Osteoblast (primary cell): Measurements from ENCODE around the gene HES1. TPM values are rescaled to one million over a fixed set of nuclear protein-coding genes. Genes with fewer than 3 reads are reported as not detected.

Source experiments
- DNase-seq: peaks from one replicate; pipeline ENCODE4 v3.0.0; 2011; ENCODE audit warnings: low spot score, mixed read lengths; ENCODE audit not compliant: insufficient read length; ENCODE audit errors: missing footprints
- H2AFZ ChIP-seq: 2 replicates; pipeline ENCODE4 v1.6.0; 2011; ENCODE audit warnings: mild to moderate bottlenecking, low read length
- H3K27ac ChIP-seq: 2 replicates; pipeline ENCODE4 v1.5.1; 2011; ENCODE audit warnings: mild to moderate bottlenecking, low read depth, low read length, moderate library complexity
- H3K27me3 ChIP-seq: 2 replicates; pipeline ENCODE4 v1.6.0; 2012; ENCODE audit warnings: mild to moderate bottlenecking, control low read depth, inconsistent platforms, low read length, moderate library complexity; ENCODE audit not compliant: insufficient read depth
- H3K36me3 ChIP-seq: 2 replicates; pipeline ENCODE4 v1.5.1; 2011; ENCODE audit warnings: mild to moderate bottlenecking, low read length, control low read depth, moderate library complexity; ENCODE audit not compliant: insufficient read depth
- H3K4me1 ChIP-seq: 2 replicates; pipeline ENCODE4 v1.5.1; 2011; ENCODE audit warnings: mild to moderate bottlenecking, low read length, control low read depth, moderate library complexity; ENCODE audit not compliant: insufficient read depth
- H3K4me2 ChIP-seq: 2 replicates; pipeline ENCODE4 v1.6.0; 2011; ENCODE audit warnings: mild to moderate bottlenecking, low read length; ENCODE audit not compliant: insufficient read depth
- H3K4me3 ChIP-seq: fragments of 200-600 bp; sonication (generic); 3 replicates; pipeline ENCODE4 v1.5.1; 2012; ENCODE audit warnings: mild to moderate bottlenecking, low read length, inconsistent platforms; ENCODE audit not compliant: insufficient read depth
- H3K79me2 ChIP-seq: 2 replicates; pipeline ENCODE4 v1.6.0; 2012; ENCODE audit warnings: mild to moderate bottlenecking, low read length, control low read depth, inconsistent platforms; ENCODE audit not compliant: insufficient read depth
- H3K9me3 ChIP-seq: 2 replicates; pipeline ENCODE4 v1.5.1; 2011; ENCODE audit warnings: low read depth, low read length, control low read depth
- H4K20me1 ChIP-seq: 2 replicates; pipeline ENCODE4 v1.6.0; 2012; ENCODE audit warnings: mild to moderate bottlenecking, low read length, control low read depth; ENCODE audit not compliant: insufficient read depth
- total RNA-seq: library from RNA; depleted of rRNA; stranded (reverse); fragments of >200 nt; gene quantifications from 2 replicates; pipeline ENCODE4 v1.2.3, GENCODE V29; 2012
- TF ChIP-seq, protein P1 (sequence below): IDR thresholded peaks from 2 replicates; pipeline ENCODE4 v1.5.1; 2011; ENCODE audit warnings: mild to moderate bottlenecking, low read depth, low read length, moderate library complexity; ENCODE audit errors: extremely low read depth

The HES1 gene
- total RNA-seq, 1 donor: 4.7 TPM

DNA sequence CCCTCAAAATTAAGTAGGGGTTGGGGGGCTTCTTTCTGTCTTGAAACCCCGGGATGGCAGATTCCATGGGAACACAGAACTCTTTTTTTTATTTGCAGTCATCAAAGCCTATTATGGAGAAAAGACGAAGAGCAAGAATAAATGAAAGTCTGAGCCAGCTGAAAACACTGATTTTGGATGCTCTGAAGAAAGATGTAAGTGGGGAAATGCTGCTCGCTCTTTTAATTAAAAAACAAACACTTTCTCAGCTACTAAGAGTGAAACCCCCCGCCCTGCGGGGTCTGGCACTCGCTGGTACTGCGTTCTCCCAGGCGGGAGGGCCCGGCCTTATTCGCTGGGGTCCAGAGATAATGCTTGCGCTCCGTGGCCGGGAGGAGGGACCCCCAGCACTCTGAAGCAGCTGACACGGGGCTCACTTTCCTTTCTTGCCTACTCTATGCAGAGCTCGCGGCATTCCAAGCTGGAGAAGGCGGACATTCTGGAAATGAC lies 615 bp downstream of the HES1 start:
- peak; percentile 81 for DNase-seq
- no peak overlapping the region for H2AFZ ChIP-seq
- H4K20me1 ChIP-seq: no peaks in the 10 kb centered on the region
- TF ChIP-seq, protein P1, sequence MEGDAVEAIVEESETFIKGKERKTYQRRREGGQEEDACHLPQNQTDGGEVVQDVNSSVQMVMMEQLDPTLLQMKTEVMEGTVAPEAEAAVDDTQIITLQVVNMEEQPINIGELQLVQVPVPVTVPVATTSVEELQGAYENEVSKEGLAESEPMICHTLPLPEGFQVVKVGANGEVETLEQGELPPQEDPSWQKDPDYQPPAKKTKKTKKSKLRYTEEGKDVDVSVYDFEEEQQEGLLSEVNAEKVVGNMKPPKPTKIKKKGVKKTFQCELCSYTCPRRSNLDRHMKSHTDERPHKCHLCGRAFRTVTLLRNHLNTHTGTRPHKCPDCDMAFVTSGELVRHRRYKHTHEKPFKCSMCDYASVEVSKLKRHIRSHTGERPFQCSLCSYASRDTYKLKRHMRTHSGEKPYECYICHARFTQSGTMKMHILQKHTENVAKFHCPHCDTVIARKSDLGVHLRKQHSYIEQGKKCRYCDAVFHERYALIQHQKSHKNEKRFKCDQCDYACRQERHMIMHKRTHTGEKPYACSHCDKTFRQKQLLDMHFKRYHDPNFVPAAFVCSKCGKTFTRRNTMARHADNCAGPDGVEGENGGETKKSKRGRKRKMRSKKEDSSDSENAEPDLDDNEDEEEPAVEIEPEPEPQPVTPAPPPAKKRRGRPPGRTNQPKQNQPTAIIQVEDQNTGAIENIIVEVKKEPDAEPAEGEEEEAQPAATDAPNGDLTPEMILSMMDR: no peak
- no peaks in the 10 kb centered on the region for H3K9me3 ChIP-seq
- peak overlapping the region; percentile 80 for H3K4me3 ChIP-seq
- H3K36me3 ChIP-seq: no peaks in the 10 kb centered on the region
- H3K27ac ChIP-seq: peak overlapping the region; percentile 98
- peaks cover 2% of the 10 kb centered on the region for H3K79me2 ChIP-seq
- H3K27me3 ChIP-seq: no peaks in the 10 kb centered on the region
- peaks cover 36% of the 10 kb centered on the region for H3K4me1 ChIP-seq
- peak overlapping the region; percentile 95 for H3K4me2 ChIP-seq

DNA sequence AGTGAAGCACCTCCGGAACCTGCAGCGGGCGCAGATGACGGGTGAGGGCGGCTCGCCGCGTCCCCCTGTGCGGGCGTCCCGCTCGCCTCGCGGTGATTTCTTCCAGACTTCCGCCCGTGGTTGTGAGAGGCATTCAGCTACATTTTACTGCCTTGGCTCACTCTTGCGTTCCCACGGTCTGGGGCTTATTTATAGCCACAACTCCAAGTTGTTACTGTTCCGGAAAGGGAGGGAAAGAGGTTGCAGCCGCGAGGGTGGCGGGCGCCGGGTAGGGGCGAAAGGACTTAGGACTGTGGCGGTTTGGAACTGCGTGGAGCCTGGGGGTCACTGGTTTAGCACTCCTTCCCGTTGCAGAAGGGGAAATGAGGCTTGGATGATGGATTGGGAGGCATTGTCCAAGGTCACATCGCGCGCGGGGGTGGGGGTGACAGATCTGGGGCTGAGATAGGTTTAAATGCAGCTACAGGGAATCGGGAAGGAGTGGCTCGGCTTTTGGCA lies 1.1 kb downstream of the HES1 start:
- Histone ChIP-seq H3K4me2 (peak overlapping the region; percentile 95), H3K4me3 (peak overlapping the region; percentile 80), H3K36me3 (no peaks in the 10 kb centered on the region), H3K27me3 (no peaks in the 10 kb centered on the region), H3K27ac (peak overlapping the region; percentile 98), H2AFZ (peak overlapping the region; percentile 63), H3K9me3 (no peaks in the 10 kb centered on the region), H3K4me1 (peaks cover 41% of the 10 kb centered on the region), H3K79me2 (peaks cover 2% of the 10 kb centered on the region), H4K20me1 (no peaks in the 10 kb centered on the region)
- DNase-seq: peak; percentile 92
- TF ChIP-seq, protein P1: no peak

DNA sequence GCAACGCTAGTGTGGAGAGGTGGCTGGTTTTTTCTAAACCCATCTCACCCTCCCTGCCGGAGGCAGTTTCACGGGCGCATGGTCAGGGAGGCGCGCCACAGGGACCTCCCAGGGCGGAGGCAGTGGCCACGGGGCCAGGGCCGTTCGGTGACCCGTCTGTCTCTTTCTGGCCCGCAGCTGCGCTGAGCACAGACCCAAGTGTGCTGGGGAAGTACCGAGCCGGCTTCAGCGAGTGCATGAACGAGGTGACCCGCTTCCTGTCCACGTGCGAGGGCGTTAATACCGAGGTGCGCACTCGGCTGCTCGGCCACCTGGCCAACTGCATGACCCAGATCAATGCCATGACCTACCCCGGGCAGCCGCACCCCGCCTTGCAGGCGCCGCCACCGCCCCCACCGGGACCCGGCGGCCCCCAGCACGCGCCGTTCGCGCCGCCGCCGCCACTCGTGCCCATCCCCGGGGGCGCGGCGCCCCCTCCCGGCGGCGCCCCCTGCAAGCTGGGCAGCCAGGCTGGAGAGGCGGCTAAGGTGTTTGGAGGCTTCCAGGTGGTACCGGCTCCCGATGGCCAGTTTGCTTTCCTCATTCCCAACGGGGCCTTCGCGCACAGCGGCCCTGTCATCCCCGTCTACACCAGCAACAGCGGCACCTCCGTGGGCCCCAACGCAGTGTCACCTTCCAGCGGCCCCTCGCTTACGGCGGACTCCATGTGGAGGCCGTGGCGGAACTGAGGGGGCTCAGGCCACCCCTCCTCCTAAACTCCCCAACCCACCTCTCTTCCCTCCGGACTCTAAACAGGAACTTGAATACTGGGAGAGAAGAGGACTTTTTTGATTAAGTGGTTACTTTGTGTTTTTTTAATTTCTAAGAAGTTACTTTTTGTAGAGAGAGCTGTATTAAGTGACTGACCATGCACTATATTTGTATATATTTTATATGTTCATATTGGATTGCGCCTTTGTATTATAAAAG lies 1.8 kb downstream of the HES1 start:
- Histone ChIP-seq H3K9me3 (no peaks in the 10 kb centered on the region), H3K27ac (peak overlapping the region; percentile 98), H2AFZ (no peak overlapping the region), H3K36me3 (no peaks in the 10 kb centered on the region), H4K20me1 (no peaks in the 10 kb centered on the region), H3K4me3 (peak overlapping the region; percentile 80), H3K4me2 (peak overlapping the region; percentile 95), H3K27me3 (no peaks in the 10 kb centered on the region), H3K79me2 (peaks cover 2% of the 10 kb centered on the region), H3K4me1 (peaks cover 48% of the 10 kb centered on the region)
- TF ChIP-seq, protein P1: no peak
- peak; percentile 94 for DNase-seq

DNA sequence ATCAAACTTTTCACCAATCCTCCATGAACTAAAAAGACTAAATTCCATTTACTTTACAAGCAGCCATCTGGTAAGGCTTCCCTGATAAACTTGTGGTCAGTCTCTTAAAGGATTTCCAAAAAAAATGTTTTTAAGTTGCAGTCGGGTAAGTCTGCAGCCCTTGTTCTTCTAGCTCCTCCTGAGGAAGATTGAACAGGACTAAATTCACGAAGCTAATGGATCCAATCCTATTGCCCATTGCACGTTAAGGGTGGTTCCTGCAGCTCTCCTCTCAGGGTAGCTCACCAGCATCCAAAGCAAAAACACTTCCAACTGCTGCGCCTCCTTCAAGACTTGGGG lies 2.8 kb downstream of the HES1 start:
- peak overlapping the region; percentile 95 for H3K4me2 ChIP-seq
- no peaks in the 10 kb centered on the region for H3K36me3 ChIP-seq
- no peak overlapping the region for H2AFZ ChIP-seq
- H4K20me1 ChIP-seq: no peaks in the 10 kb centered on the region
- no peaks in the 10 kb centered on the region for H3K9me3 ChIP-seq
- peaks cover 2% of the 10 kb centered on the region for H3K79me2 ChIP-seq
- H3K4me1 ChIP-seq: peaks cover 42% of the 10 kb centered on the region
- H3K27ac ChIP-seq: peak overlapping the region; percentile 98
- TF ChIP-seq, protein P1: no peak
- H3K4me3 ChIP-seq: peak overlapping the region; percentile 43
- no peaks in the 10 kb centered on the region for H3K27me3 ChIP-seq
- peak; percentile 78 for DNase-seq
